H1 (cell line): ENCODE data around the gene SLC13A3.

Experiments used
- ATF2 ChIP-seq: IDR thresholded peaks from 2 replicates; pipeline ENCODE4 v1.6.1; 2012; ENCODE audit warnings: low read length, inconsistent platforms
- CTCF ChIP-seq, 3 experiments: IDR thresholded peaks; 1 replicate in 2 of 3; 2 replicates in 1 of 3; pipeline versions ENCODE4 v1.5.1 to v1.6.1; 2011; ENCODE audit warnings: low read length in 3 of 3, mild to moderate bottlenecking in 3 of 3, inconsistent platforms in 2 of 3, low read depth in 1 of 3, moderate library complexity in 1 of 3; ENCODE audit not compliant: insufficient read depth in 1 of 3; ENCODE audit errors: control extremely low read depth in 1 of 3
- EZH2 ChIP-seq: fragments of 200-600 bp; sonication (generic); IDR thresholded peaks from 2 replicates; pipeline ENCODE4 v1.7.1; 2012; ENCODE audit warnings: low read depth, mild to moderate bottlenecking, moderate library complexity, low read length, inconsistent platforms; ENCODE audit not compliant: severe bottlenecking
- GTF2F1 ChIP-seq: IDR thresholded peaks from 2 replicates; pipeline ENCODE4 v1.6.1; 2012; ENCODE audit warnings: low read depth, low read length, improper control_type of control experiment, borderline replicate concordance
- POLR2AphosphoS5 ChIP-seq: IDR thresholded peaks from 2 replicates; pipeline ENCODE4 v1.6.1; 2011; ENCODE audit warnings: low read depth, low read length
- SAP30 ChIP-seq: fragments of 300-600 bp; sonication (generic); IDR thresholded peaks from 2 replicates; pipeline ENCODE4 v1.7.1; 2012; ENCODE audit warnings: low read length, moderate library complexity, mild to moderate bottlenecking, inconsistent platforms; ENCODE audit not compliant: insufficient read depth, insufficient replicate concordance
- TAF1 ChIP-seq: IDR thresholded peaks from 2 replicates; pipeline ENCODE4 v1.6.1; 2011; ENCODE audit warnings: mild to moderate bottlenecking, low read depth, low read length
- ZNF274 ChIP-seq: IDR thresholded peaks from 2 replicates; pipeline ENCODE4 v1.7.0; 2012; ENCODE audit warnings: low read length, borderline replicate concordance; ENCODE audit errors: extremely low read depth

- TF ChIP-seq EZH2 = no peak
- no peak for TF ChIP-seq ZNF274
- TF ChIP-seq CTCF (IDR thresholded peaks at IDR 0.05; ENCODE audit: control extremely low read depth in 1 of 3, insufficient read depth in 1 of 3, low read depth in 1 of 3, low read length in 3 of 3) = no peak
- no peak for TF ChIP-seq ATF2
- TF ChIP-seq POLR2AphosphoS5 = no peak
- TF ChIP-seq GTF2F1 = no peak
- TF ChIP-seq TAF1 = no peak
- TF ChIP-seq SAP30 = no peak
Observed at GRCh38 chr20:46548688-46549087, 102.6 kb downstream of the SLC13A3 start.
